Endothelial cell of umbilical vein (primary cell): ENCODE data around the gene PEAR1. TPM values are rescaled to one million over a fixed set of nuclear protein-coding genes. Genes with fewer than 3 reads are reported as not detected.

Experiments used
- BruUV-seq: library from RNA; stranded (reverse); fragments of 400-500 nt; replicated peaks from 2 replicates; lab custom pipeline; 2021; lab: Mats Ljungman, UMichigan
- CTCF ChIA-PET: fragments of 300-600, 350-600 bp; sonication (Branson Sonifier 250); formaldehyde crosslinking; loops from one replicate; lab custom pipeline; 2021; ENCODE audit warnings: antibody characterized with exemption, inconsistent platforms; lab: Charles Lee
- POLR2A ChIA-PET: fragments of 300-600, 350-600 bp; sonication (Branson Sonifier 250); formaldehyde crosslinking; loops from one replicate; lab custom pipeline; 2021; ENCODE audit warnings: antibody characterized with exemption, inconsistent platforms; lab: Charles Lee
- DNase-seq: peaks from one replicate; pipeline ENCODE4 v3.0.0-alpha.2; 2011; ENCODE audit warnings: low read depth, low spot score
- FAIRE-seq: peaks from 2 replicates; lab custom pipeline; 2011; peaks lifted over from hg19 to GRCh38; lab: Jason Lieb, UNC
- H2AFZ ChIP-seq: 2 replicates; pipeline ENCODE4 v1.6.0; 2012; ENCODE audit warnings: low read depth, low read length, control low read depth, inconsistent platforms
- H3K27ac ChIP-seq: 2 replicates; pipeline ENCODE4 v1.5.1; 2011; ENCODE audit warnings: low read depth, mild to moderate bottlenecking, control low read depth, low read length, moderate library complexity; ENCODE audit not compliant: insufficient read depth
- H3K27me3 ChIP-seq, 2 experiments: 2 replicates each; pipeline versions ENCODE4 v1.6.0 to v1.6.1; 2011; ENCODE audit warnings: low read length in 2 of 2, mixed read lengths in 1 of 2; ENCODE audit not compliant: control insufficient read depth in 2 of 2, insufficient read depth in 2 of 2
- H3K36me3 ChIP-seq, 2 experiments: 2 replicates in 1 of 2; 3 replicates in 1 of 2; pipeline ENCODE4 v1.5.1; 2011; ENCODE audit warnings: low read length in 2 of 2, mild to moderate bottlenecking in 1 of 2, moderate library complexity in 1 of 2; ENCODE audit not compliant: control insufficient read depth in 2 of 2, insufficient read depth in 2 of 2; ENCODE audit errors: extremely low read depth in 1 of 2
- H3K4me1 ChIP-seq: 3 replicates; pipeline ENCODE4 v1.5.1; 2011; ENCODE audit warnings: mild to moderate bottlenecking, low read length; ENCODE audit not compliant: control insufficient read depth, insufficient read depth; ENCODE audit errors: extremely low read depth
- H3K4me2 ChIP-seq: 2 replicates; pipeline ENCODE4 v1.6.1; 2011; ENCODE audit warnings: low read length, control low read depth, mixed read lengths; ENCODE audit not compliant: insufficient read depth
- H3K4me3 ChIP-seq, 3 experiments: fragments of 200-600 bp in 1 of 3; sonication (generic), shearing (Covaris generic) in 1 of 3; replicated peaks in 1 of 3; 2 replicates each; pipeline ENCODE4 v1.5.1; 2011 to 2016; ENCODE audit warnings: control low read depth in 3 of 3, low read length in 3 of 3, mild to moderate bottlenecking in 2 of 3, inconsistent platforms in 1 of 3, low read depth in 1 of 3, moderate library complexity in 1 of 3; ENCODE audit not compliant: insufficient read depth in 1 of 3
- H3K79me2 ChIP-seq: 2 replicates; pipeline ENCODE4 v1.6.0; 2012; ENCODE audit warnings: low read length, inconsistent platforms; ENCODE audit not compliant: control insufficient read depth, insufficient read depth
- H3K9ac ChIP-seq: replicated peaks from 2 replicates; pipeline ENCODE3; 2011; ENCODE audit warnings: low read length, control low read depth; ENCODE audit not compliant: insufficient read depth; ENCODE audit errors: extremely low read depth
- H3K9me1 ChIP-seq: replicated peaks from 3 replicates; pipeline ENCODE4 v1.6.0; 2011; ENCODE audit warnings: mild to moderate bottlenecking, low read length; ENCODE audit not compliant: control insufficient read depth, insufficient read depth; ENCODE audit errors: extremely low read depth
- H3K9me3 ChIP-seq: replicated peaks from 2 replicates; pipeline ENCODE4 v1.5.1; 2012; ENCODE audit warnings: low read length, inconsistent platforms; ENCODE audit not compliant: control insufficient read depth, insufficient read depth
- H4K20me1 ChIP-seq: replicated peaks from 2 replicates; pipeline ENCODE3; 2011; ENCODE audit warnings: mild to moderate bottlenecking, low read length; ENCODE audit not compliant: control insufficient read depth, insufficient read depth; ENCODE audit errors: extremely low read depth
- CTCF ChIP-seq, 2 donors: IDR thresholded peaks; 1 replicate in 1 of 2; 2 replicates in 1 of 2; pipeline ENCODE4 v1.5.1; 2011; ENCODE audit warnings: low read length in 2 of 2, mild to moderate bottlenecking in 2 of 2, moderate library complexity in 2 of 2, control low read depth in 1 of 2, inconsistent platforms in 1 of 2, low read depth in 1 of 2; ENCODE audit not compliant: insufficient read depth in 1 of 2; ENCODE audit errors: extremely low read depth in 1 of 2
- EZH2 ChIP-seq: IDR thresholded peaks from 2 replicates; pipeline ENCODE4 v1.6.1; 2012; ENCODE audit warnings: borderline replicate concordance, low read depth, mild to moderate bottlenecking, moderate library complexity, low read length, inconsistent platforms; ENCODE audit not compliant: severe bottlenecking
- FOS ChIP-seq: IDR thresholded peaks from 2 replicates; pipeline ENCODE4 v1.6.1; 2011; ENCODE audit warnings: mild to moderate bottlenecking, low read length, moderate library complexity, borderline replicate concordance; ENCODE audit not compliant: insufficient read depth
- GATA2 ChIP-seq: IDR thresholded peaks from 2 replicates; pipeline ENCODE4 v1.7.0; 2011; ENCODE audit warnings: low read depth, mild to moderate bottlenecking, moderate library complexity, mixed read lengths, low read length; ENCODE audit not compliant: insufficient read length, insufficient read depth
- JUN ChIP-seq: IDR thresholded peaks from 2 replicates; pipeline ENCODE4 v1.6.1; 2011; ENCODE audit warnings: borderline replicate concordance, low read depth; ENCODE audit not compliant: insufficient read length, insufficient read depth
- MAX ChIP-seq: IDR thresholded peaks from 2 replicates; pipeline ENCODE4 v1.6.1; 2011; ENCODE audit not compliant: insufficient read depth, insufficient read length
- MYC ChIP-seq: IDR thresholded peaks from one replicate; pipeline ENCODE4 v1.6.1; 2011; ENCODE audit warnings: mild to moderate bottlenecking, low read depth, low read length
- POLR2A ChIP-seq: IDR thresholded peaks from 2 replicates; pipeline ENCODE4 v1.6.1; 2012; ENCODE audit warnings: low read depth, mild to moderate bottlenecking, control low read depth, low read length
- POLR2AphosphoS5 ChIP-seq: IDR thresholded peaks from 2 replicates; pipeline ENCODE4 v1.6.1; 2012; ENCODE audit warnings: low read depth, mild to moderate bottlenecking, control low read depth, low read length, moderate library complexity; ENCODE audit not compliant: insufficient read depth
- dilution Hi-C: fragments of 300-500 bp; cut with MboI; formaldehyde crosslinking; loops from one replicate; pipeline ENCODE4 v1.15.0; 2019; ENCODE audit warnings: low sequenced_read_pairs; ENCODE audit not compliant: extremely low pct_ligation_motif_present
- intact Hi-C: fragments of 100-400 bp; cut with micrococcal nuclease; formaldehyde crosslinking; loops from one replicate; pipeline ENCODE4 v1.10.0; 2022
- polyA plus RNA-seq, 4 experiments: library from polyadenylated mRNA; depleted of rRNA in 3 of 4; stranded (reverse) in 3 of 4; unstranded in 1 of 4; fragments of >200 nt; gene quantifications; 2 replicates each; pipeline versions ENCODE4 v1.2.1 to v1.2.3, GENCODE V29; 2011 to 2012; ENCODE audit warnings: missing spikeins in 1 of 4
- total RNA-seq: library from RNA; stranded (reverse); gene quantifications from 2 replicates; pipeline ENCODE4 v1.2.3, GENCODE V29; 2021

The PEAR1 gene
- total and polyA plus RNA-seq, 2 donors (not counting 3 experiments of a cell fraction or from before 2014, with no cell fraction given), result 90.7 to 106 TPM

GRCh38 chr1:156847591-156848460 lies 45.7 kb upstream of the PEAR1 start:
- Histone ChIP-seq H2AFZ (no peak overlapping the region), H3K4me1 (peaks cover 42% of the 10 kb centered on the region), H3K4me2 (no peak overlapping the region), H3K4me3 (no peak overlapping the region), H3K9ac (no peak overlapping the region), H3K27me3 (peaks cover 58 to 59% of the 10 kb centered on the region in 2 experiments), H4K20me1 (no peaks in the 10 kb centered on the region), H3K9me3 (no peaks in the 10 kb centered on the region), H3K27ac (no peak overlapping the region), H3K9me1 (no peaks in the 10 kb centered on the region), H3K36me3 (no peaks in the 10 kb centered on the region), H3K79me2 (no peaks in the 10 kb centered on the region)
- DNase-seq, result no peak
- TF ChIP-seq MAX, result no peak
- no peak for TF ChIP-seq POLR2AphosphoS5
- no peak for TF ChIP-seq JUN
- no peak for TF ChIP-seq EZH2
- no peak for TF ChIP-seq POLR2A
- TF ChIP-seq FOS, result no peak
- no peak for TF ChIP-seq MYC
- no peak for TF ChIP-seq CTCF (IDR thresholded peaks at IDR 0.05; ENCODE audit: extremely low read depth in 1 of 2, insufficient read depth in 1 of 2, low read depth in 1 of 2, low read length in 2 of 2)
- no peak for TF ChIP-seq GATA2
- no peak for FAIRE-seq
- ChIA-PET CTCF (interaction anchor here (0.8 to 5.4 kb wide), 7 partner anchors 9 to 122 kb away, joined by 3 to 42 read pairs (median 4); partner anchors contain the start of genes INSRR and NTRK1), POLR2A (no interaction called here)
- dilution Hi-C loops, result no loop called here
- intact Hi-C loops, result no loop called here
- BruUV-seq, result no TSS peak
